ENCODE results near the gene FAM81B.

DNA sequence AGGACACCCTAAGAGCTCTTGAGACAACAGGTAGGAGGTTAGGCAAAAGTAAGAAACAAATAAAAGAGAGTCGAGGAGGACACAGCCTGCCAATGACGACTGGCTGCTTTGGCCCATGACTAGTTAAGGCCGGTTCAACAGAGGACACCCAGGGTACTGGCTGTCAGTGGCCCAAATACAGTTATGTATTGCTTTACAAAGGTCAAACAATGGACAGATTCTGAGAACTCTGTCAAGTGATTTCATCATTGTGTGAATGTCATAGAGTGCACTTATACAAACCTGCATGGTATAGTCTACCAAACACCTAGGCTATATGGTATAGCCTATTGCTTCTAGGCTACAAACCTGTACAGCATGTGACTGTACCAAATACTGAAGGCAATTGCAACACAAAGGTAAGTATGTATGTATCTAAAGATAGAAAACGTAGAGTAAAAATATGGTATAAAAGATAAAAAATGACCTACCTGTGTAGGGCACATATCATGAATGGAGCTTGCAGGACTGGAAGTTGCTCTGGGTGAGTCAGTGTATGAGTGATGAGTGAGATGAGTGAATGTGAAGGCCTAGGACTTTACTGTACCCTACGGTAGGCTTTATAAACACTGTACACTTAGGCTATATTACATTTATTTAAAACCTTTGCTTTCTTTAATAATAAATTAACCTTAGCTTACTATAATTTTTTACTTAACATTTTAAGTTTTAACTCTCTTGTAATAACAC, 6.5 kb upstream of the FAM81B start:
- TF ChIP-seq TAF1 (IDR thresholded peaks at IDR 0.05; ENCODE audit: borderline replicate concordance, low read depth, low read length) (no peak), POLR2A (IDR thresholded peaks at IDR 0.05; ENCODE audit: low read depth, low read length) (no peak), POLR2AphosphoS5 (IDR thresholded peaks at IDR 0.05; ENCODE audit: low read depth, low read length) (no peak)
